K562 treated with DMSO at 1 percent for 24 hours (cell line): ENCODE measurements around the gene EEPD1. TPM values are rescaled to one million over a fixed set of nuclear protein-coding genes. Genes with fewer than 3 reads are reported as not detected.

Experiments
- total RNA-seq: library from RNA; unstranded; fragments of 300-600 nt; gene quantifications from 2 replicates; pipeline ENCODE4 v1.2.3, GENCODE V29; 2022; ENCODE audit warnings: low read depth; ENCODE audit not compliant: insufficient read depth

Gene EEPD1
- 0.63 and 2.4 TPM in 2 replicates for total RNA-seq

GRCh38 chr7:36152756-36153570, at the start of gene EEPD1:
Gene EEPD1 (plus strand): TSS chr7:36153254. CDS start chr7:36154325, 1,071 bp downstream.

Other genes with a start within 250 kb of the EEPD1 start
- gene ANLN, start 236.6 kb downstream of the EEPD1 start, total RNA-seq: 31.5 and 33.6 TPM in 2 replicates